NOMO-1 (cell line): ENCODE measurements around the gene AP3D1.
"Not testable (repeated sequence)": the region's sequence is repeated elsewhere in the genome, so short reads cannot be mapped to it uniquely, and the experiment has no call there.

Source experiments
- DNase-seq, 2 experiments: peaks; one replicate each; lab custom pipeline; 2025; ENCODE audit not compliant: unreplicated experiment in 2 of 2; lab: John Stamatoyannopoulos, UW

Gene AP3D1

DNA sequence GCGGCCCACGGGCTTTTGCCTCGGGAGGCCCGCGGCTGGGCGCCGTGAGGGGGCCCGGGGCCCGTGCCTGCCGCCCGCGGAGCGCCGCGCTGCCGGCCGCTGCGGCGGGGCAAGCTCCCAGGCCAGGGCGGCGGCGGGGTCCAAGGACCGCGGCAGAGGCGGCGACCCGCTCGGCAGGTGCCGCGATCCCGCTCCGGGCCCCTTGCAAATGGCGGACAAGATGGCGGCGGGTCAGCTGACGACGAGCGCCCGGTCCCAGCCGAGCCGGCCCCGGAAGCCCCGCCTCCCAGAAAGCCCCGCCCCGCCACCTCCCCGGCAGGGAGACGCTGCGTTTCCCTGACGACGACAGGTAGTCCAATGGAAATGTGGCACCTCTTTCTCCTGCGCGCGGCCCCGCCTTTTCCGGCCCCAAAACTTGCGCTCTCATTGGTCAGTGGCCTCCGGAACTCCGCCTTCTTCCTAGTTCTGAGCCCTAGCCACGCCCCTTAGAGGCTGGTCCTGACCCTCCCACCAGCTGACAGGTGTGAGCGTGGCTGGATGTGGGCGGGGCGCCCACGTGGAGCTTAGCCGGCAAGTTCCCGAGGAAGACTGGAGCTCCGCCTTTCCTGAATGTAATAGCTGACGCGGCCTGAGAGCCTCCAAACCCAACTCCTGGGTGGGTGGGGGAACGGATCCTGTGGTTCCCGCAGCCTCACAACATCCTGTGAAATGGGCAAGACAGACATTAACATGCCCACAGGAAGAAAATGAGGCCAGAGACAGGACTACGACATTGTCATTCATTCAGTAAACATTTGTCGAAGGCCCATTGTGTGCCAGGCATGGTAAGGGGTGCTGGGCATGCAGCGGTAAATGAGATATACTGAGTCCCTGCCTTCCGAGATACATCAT, at the start of gene AP3D1:
AP3D1 (minus strand) TSS at position 228 of the 891 bp plus-strand sequence. CDS start 232 bp downstream, outside the sequence.
- DNase-seq: peak; percentile 99

DNA sequence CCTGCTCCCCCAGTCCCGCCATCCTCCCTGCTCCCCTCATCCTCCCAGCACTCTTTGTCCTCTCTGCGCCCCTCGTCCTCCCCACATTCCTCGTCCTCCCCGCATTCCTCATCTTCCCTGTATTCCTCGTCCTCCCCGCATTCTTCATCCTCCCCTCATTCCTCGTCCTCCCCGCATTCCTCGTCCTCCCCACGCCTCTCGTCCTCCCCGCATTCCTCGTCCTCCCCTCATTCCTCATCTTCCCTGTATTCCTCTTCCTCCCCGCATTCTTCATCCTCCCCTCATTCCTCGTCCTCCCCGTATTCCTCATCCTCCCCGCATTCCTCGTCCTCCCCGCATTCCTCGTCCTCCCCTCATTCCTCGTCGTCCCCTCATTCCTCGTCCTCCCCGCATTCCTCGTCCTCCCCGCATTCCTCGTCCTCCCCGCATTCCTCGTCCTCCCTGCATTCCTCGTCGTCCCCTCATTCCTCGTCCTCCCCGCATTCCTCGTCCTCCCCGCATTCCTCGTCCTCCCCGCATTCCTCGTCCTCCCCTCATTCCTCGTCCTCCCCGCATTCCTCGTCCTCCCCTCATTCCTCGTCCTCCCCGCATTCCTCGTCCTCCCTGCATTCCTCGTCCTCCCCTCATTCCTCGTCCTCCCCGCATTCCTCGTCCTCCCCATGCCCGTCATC, 49.4 kb upstream of the AP3D1 start:
- DNase-seq: not testable (repeated sequence)

GRCh38 chr19:2199861-2200623, 48.7 kb upstream of the AP3D1 start:
- no peak for DNase-seq

DNA sequence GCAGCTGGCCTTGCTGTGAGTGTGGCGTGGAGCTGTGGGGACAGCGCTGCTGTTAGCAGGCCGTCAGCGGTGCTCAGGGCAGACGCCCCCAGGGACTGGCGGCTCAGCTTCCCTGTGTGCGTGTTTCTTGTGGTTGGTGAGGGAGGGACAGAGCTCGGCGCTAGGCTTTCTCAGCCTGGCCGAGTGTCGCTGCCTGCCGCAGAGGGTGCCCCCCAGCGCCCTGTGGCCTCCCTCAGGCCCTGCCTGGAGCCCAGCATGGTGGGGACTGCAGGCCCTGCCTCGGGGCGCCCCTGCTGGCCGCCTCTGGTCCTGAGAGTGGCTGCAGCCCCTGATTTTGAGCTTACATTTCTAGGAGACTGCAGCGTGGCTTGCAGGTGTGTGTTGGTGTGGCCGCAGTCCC, 47.8 kb upstream of the AP3D1 start:
- no peak for DNase-seq

- no peak for DNase-seq
Measured at GRCh38 chr19:2198317-2198716, 47.0 kb upstream of the AP3D1 start.

- DNase-seq: no peak
Measured at GRCh38 chr19:2197270-2197669, 45.9 kb upstream of the AP3D1 start.

- DNase-seq: no peak
Measured at GRCh38 chr19:2195914-2196313, 44.5 kb upstream of the AP3D1 start.

DNA sequence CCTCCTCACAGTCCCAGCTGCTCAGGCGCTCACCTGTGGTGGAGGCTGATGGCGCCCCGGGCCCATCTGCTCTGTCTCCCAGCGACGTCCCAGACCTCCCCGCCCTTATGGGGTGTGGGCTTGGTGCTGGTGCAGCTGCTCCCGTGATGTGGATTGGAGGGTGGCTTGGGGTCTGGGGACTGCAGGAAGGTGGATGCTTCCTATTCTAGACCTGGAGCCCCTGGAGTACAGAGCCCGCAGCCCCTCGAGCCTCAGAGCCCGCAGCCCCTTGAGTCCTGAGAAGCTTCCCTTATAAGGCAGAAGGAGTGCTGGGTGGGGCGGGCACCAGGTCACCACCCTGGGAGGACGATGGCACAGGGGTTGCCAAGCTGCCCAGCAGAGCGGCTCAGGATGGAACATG, 44.0 kb upstream of the AP3D1 start:
- no peak for DNase-seq

DNA sequence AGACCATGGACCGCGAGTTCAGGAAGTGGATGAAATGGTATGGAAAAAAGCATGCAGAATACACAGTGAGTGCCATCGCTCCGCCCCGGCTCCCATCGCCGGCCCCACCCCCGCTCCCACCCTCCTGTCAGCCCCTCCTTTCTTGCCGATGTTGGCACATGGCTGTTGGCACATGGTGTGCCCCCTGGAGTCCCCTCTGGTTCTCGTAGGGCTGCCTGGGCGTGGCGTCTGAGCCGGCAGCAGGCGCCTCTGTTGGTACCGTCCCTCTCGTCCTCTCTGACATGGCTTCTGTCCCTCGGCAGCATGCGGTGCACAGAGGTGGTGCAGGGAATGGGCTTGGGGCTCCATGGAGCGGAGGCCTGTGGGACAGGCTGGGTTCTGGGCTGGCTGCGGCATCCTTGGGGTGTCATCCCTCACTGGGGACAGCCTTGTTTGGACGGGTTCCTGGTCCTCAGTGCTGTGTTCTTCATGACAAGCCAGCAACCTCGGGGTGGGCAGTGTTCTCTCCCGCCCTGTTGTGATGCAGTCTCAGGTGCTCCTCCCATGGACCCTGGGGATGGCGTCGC, 43.2 kb upstream of the AP3D1 start:
- DNase-seq: no peak

DNA sequence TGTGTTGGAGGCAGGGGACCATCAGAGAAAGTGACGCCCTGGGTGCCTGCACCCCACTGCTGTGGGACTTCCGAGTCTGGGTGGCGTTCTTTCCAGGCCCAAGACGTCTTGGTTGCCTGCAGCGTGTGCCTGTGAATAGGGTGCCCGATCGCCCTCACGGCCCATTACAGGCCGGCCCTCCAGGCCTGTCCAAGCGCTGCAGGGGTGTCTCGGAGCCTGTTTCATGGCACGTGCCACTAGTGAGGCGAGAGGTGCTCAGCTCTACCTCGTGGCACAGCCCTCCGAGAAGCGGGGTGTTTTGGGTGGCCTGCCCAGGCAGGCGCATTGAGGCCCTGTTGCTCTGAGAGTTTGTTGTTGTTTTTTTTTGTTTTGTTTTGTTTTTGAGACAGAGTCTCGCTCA, 42.4 kb upstream of the AP3D1 start:
- DNase-seq: no peak

DNA sequence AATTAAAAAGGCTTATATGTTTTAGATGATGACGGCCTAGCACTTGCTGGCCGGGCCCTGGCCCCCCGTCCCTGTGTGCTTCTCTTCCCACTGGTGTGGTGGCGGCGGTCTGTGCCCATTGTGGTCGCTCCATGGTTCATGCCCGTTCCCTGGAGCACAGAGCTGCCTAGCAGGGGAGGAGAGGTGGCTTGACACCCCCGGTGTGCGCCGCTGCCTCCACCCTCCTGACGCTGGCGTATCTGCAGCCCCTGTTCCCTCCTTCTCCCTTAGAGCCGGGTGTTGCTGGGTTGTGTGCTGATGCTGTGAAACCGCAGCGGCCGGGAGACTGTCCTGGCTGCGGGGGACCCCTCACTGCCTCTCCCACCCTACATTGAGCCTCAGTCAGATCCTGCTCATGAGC, 41.5 kb upstream of the AP3D1 start:
- no peak for DNase-seq

DNA sequence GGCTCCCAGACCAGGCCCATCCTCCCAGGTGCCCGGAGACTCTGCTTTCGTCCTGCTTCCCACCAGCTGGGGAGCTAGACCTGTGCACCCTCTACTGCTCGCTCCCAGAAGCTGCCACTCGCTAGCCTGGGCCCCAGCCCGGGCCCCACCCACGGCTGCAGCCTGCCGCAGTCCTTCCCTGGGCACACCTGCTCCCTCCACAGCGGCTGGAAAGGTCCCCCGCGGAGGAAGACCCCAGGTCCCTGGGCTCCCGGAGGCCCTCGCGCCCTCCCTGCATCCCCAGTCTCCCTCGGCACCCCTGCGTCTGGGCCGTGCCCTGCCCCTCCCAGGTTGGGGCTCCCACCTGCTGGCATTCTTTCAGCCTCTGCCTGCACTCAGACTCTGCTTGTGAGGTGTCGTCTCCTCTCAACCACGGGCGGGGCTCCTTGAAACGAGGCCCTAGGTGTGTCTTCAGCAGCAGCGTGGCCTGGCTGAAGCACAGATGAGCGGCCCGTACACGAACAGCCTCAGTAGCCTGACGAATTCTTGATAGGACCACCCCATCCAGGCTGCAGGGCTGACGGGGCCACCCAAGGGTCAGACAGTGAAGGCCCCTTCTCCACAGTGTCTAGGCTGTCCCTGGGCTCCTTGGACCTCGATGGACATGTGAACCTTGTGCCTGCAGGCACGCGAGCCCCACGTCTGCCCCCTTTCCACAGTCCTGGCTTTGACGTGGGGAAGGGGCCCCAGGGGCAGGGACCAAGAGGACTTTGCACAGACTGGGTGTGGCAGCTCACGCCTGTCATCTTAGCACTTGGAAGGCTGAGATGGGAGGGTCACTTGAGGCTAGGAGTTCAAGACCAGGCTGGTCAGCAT, 40.3 kb upstream of the AP3D1 start:
- no peak for DNase-seq

GRCh38 chr19:2190848-2191455, 39.6 kb upstream of the AP3D1 start:
- DNase-seq: no peak

- DNase-seq: no peak
Measured at GRCh38 chr19:2189880-2190279, 38.5 kb upstream of the AP3D1 start.

- no peak for DNase-seq
Measured at GRCh38 chr19:2188708-2189385, 37.5 kb upstream of the AP3D1 start.

- no peak for DNase-seq
Measured at GRCh38 chr19:2187159-2187558, 35.8 kb upstream of the AP3D1 start.

DNA sequence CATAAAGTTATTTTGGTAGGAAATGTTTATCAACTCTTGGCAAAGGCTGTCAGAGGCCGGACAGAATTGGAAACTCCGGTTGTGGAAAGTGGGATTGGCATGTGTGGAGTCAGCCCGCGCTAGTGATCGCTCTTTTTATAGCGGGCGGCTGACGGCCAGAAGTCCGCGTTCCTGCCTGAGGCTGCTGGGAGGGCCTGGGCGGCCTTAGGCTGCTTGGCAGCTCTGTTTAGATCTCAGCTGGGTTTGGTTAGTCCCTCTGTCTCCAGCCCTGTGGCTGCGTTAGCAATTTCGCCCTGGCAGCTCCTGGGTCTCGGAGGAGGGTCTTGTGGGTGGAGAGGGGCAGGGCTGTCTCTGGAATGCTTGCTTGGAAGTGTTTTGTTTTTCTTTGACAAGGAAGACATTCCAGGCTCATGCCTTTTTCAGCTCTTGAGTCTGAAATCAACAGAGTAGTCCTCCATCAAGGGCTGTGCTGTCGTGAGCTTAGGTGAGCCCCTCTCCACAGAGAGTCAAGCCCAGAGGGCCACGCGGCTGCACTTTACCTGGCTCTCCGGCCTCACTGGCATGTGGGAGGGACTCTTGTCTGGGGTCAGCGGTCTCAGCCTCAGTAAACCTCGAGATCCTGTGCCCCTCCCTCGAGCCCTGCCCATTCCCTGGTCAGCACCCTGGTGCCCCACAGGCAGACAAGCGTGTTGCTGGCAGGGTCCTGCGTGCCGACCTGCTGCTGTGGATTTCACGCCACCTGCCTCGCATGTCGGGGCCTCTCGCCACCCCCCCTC, 34.9 kb upstream of the AP3D1 start:
- no peak for DNase-seq

GRCh38 chr19:2185734-2186070, 34.3 kb upstream of the AP3D1 start:
- DNase-seq: no peak
